GM18526 (cell line): ENCODE results near the gene DGLUCY.

Source experiments
- POLR2A ChIP-seq: IDR thresholded peaks from 3 replicates; pipeline ENCODE4 v1.6.1; 2011; ENCODE audit not compliant: insufficient read length; ENCODE audit errors: extremely low read depth

The DGLUCY gene

DNA sequence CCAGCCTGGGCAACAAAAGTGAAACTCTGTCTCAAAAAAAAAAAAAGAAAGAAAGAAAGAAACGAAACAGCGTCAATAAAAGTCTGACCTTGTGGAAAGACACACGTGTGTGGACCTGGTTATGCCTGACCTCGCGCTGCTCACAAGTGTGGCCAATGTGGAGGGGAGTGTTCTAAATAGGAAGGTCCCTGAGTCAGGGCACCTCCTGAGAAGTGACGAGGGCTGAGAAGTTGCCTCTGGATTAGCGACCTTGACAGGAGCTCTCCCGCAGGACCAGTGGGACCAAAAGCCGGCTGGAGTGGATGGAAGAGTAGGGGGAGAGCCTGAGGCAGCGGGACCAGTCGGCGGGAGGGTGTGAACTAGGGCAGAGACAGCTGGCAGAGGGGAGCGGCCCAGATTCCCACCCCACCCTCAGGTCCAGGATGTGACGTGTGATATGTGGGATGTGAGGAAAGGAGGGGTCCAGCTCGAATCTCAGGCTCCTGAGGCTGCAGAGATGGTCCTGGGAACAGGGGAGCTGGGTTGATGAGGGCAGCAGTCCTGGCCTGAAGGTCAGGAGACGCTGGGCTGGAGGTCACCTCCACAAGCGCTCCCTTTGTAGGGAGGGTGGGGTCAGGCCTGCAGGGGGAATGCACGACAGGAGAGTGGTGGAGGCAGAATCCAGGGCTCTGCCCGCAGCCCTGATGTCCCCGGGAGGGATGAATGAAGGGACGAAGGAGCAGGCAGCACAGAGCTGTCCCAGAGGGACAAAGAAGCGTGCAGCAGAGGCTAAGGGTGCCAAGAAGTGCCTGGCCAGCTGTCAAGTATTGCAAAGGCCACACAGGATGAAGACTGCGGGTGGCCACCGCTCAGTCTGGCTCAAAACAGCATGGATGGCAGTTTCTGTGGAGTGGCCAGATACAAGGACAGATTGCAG, 155.5 kb downstream of the DGLUCY start:
- TF ChIP-seq POLR2A = no peak

DNA sequence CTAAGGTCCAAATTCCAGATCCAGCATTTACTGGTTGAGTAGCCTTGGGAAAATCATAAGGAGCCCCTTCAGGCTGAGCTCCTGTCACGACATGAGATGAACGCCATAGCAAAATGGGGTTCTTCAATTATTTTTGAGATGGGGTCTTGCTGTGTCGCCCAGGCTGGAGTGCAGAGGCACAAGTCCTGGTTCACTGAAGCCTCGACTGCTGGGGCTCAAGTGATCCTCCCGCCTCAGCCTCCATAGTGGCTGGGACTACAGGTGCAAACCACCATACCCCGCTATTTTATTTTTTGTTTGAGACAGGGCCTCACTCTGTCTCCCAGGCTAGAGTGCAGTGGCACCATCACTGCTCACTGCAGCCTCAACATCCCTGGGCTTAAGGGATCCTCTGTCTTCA, 156.3 kb downstream of the DGLUCY start:
- no peak for TF ChIP-seq POLR2A

DNA sequence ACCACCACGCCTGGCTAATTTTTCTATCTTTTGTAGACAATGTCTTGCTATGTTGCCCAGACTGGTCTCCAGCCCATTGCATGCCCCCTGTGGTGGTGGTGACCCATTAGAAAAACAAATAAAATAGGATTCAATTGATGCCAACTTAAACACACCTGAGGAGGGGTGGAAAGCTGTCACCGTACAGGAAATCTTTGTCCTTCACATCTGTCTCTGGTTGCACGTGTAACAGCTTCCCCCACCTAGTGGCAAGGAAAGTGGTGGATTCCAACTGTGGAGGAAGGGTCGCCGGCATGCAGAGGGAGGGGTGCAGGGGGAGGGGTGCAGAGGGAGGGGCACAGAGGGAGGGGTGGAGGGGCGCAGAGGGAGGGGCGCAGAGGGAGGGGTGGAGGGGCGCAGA, 156.7 kb downstream of the DGLUCY start:
- TF ChIP-seq POLR2A = no peak

DNA sequence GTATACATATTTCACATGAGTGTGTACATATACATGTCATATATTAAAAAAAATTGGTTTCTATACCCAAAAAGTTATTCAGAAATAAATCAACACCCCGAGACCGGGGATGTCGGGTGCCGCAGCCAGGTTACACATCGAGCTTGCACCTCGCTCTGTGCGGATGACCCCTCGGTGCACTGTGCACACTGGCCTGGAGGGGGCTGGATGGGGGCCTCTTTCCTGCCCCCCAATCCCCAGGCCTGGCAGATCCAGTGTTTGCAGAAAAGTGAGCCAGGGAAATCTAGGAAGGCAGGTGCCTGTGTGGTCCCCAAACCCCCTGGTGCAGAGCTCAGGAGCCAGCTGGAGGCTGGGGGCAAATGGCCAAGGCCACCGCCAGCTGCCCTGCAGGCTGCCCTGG, 157.8 kb downstream of the DGLUCY start:
- no peak for TF ChIP-seq POLR2A

DNA sequence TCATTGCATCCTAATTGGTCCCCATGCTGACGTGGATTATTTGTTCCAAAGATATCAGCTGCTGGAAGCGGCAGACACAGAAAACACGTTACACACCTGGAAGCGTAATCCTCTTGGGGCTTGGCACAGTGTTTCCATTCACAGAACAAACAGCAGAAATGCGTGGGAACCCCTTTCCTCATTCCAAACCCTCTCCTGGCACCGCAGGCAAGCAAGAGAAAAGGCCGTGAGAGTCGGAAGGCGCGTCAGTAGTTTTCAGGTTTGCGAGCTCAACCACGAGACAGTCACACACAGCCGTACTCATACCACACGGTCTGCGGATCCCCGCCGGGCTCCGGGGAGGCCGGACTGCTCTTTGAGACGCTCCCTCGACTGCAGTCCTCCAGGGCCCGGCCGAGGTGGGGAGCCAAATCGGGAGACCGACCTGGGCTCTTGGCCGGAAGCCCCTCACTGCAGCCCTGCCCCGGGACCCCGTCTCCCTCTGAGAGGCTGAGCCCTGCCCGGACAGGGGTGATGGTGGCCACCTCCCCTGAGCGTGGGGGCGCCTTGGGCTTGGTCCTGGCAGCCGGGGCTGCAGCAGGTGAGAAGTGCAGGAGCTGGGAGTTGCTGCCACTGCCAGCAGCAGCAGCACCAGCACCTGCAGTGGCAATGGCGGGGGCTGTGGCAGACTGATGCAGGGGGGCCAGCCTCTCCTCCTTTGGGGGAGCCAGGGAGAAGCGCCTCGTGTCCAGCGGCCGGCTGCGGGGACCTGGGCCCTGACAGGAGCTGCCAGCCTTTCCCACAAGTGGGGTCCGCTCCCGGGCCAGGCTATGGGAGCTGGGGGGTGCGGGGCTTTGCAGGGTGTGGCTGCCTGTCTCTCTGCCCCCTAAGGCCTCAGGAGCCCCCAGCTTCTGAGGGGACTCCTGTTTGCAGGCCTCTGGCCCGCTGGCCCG, 158.7 kb downstream of the DGLUCY start:
- TF ChIP-seq POLR2A = no peak

DNA sequence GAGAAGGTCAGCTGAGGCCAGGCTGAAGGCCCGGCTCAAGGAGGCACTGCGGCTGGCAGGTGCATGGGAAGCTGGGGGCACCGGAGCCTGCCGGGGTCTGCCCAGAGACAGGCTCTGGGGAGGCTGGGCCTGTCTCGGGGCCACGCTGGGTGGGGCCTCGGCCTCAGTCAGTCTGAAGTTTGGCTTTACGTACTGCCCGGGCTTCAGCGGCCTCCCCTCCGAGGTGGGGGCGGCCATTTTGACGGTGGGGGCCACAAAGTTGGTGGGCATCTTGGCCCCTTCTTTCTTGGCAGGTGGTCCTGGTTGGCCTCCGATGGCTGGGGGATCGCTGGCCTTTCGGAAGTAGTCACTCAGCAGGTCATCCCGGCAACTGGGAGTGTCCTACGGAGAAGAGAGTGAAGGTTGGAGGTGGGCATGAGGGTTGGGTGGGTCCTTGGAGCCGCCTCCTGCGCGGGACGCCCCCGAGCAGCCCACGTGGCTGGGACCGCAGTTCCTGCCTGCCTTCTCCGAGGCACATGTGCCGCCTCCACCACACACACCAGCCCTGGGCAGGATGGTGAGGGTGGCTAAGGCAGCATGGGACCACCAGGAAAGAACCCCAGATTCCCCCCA, 159.5 kb downstream of the DGLUCY start:
- no peak for TF ChIP-seq POLR2A

DNA sequence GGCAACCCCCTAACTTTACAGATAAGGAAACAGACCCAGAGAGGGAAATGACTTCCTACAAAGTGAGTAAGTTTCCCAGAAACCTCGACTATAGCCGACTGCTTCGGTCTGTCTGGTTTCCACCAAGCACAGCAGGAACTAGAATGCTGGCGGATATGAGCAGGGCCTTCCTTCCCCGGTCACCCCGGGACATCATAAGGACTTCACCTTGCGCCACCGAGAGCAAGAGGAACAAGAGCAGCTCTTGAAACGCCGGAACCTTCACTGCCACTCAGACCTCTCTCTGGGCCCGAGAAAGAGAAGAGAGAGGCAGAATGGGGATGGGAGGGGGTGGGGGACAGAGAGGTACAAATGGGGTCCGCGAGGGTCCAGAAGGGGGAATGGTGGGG, 160.0 kb downstream of the DGLUCY start:
- no peak for TF ChIP-seq POLR2A

DNA sequence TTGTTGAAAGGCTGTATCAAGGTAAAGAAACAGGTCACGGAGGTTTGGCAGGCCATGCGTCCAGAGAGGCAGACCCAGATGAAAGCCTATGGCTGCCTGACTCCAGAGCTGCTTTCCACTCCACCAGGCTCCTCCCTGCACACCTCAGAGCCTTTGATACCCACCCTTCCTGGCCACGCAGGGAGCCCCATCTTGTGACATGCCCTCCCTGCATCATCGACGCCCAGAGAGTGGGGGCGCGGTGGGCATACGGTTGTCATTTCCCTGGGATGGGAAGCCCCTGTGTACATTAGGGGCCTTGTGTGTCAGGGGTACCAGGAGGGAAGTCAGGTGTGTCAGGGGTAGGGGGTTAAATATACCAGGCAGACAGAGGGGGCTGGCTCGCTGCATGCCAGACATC, 160.9 kb downstream of the DGLUCY start:
- no peak for TF ChIP-seq POLR2A
